Osteocyte (in vitro differentiated cells): ENCODE data around the gene SRGAP3. TPM values are rescaled to one million over a fixed set of nuclear protein-coding genes. Genes with fewer than 3 reads are reported as not detected.

Experiments used
- DNase-seq: peaks from one replicate; pipeline ENCODE4 v3.0.0; 2021; ENCODE audit warnings: mixed read lengths; ENCODE audit not compliant: unreplicated experiment; ENCODE audit errors: extremely low spot score
- H3K27ac Mint-ChIP-seq: one replicate; pipeline ENCODE4 v1.8.0; 2021; ENCODE audit warnings: mild to moderate bottlenecking, mixed read lengths; ENCODE audit not compliant: unreplicated experiment
- H3K27me3 Mint-ChIP-seq: one replicate; pipeline ENCODE4 v1.8.0; 2021; ENCODE audit warnings: mixed read lengths; ENCODE audit not compliant: unreplicated experiment
- H3K36me3 Mint-ChIP-seq: one replicate; pipeline ENCODE4 v1.8.0; 2021; ENCODE audit warnings: mixed read lengths; ENCODE audit not compliant: unreplicated experiment
- H3K4me1 Mint-ChIP-seq: one replicate; pipeline ENCODE4 v1.8.0; 2021; ENCODE audit warnings: mixed read lengths; ENCODE audit not compliant: unreplicated experiment
- H3K4me3 Mint-ChIP-seq: one replicate; pipeline ENCODE4 v1.8.0; 2021; ENCODE audit warnings: mild to moderate bottlenecking, moderate library complexity, mixed read lengths; ENCODE audit not compliant: unreplicated experiment
- H3K9me3 Mint-ChIP-seq: one replicate; pipeline ENCODE4 v1.8.0; 2021; ENCODE audit warnings: mixed read lengths; ENCODE audit not compliant: unreplicated experiment
- CTCF ChIP-seq: fragments of 200-600 bp; sonication (generic); IDR thresholded peaks from 2 replicates; pipeline ENCODE4 v1.5.0; 2021; ENCODE audit warnings: antibody characterized with exemption, mild to moderate bottlenecking, moderate library complexity
- total RNA-seq: library from RNA; stranded (reverse); gene quantifications from 2 replicates; pipeline ENCODE4 v1.2.1, GENCODE V29; 2021

SRGAP3 gene
- total RNA-seq, 1 donor from 2014 or later, result 2.6 TPM

GRCh38 chr3:8942746-8943488, 306.5 kb downstream of the SRGAP3 start:
- H3K27ac Mint-ChIP-seq, result no peak overlapping the region
- DNase-seq, result no peak

GRCh38 chr3:8942115-8942514, 307.3 kb downstream of the SRGAP3 start:
- H3K4me3 Mint-ChIP-seq, result no peak overlapping the region
- no peak overlapping the region for H3K27ac Mint-ChIP-seq

More at GRCh38 chr3:8942746-8943488, 306.5 kb downstream of the SRGAP3 start:
- TF ChIP-seq CTCF, result no peak
- Mint-ChIP-seq H3K4me1 (peaks cover 16% of the 10 kb centered on the region), H3K36me3 (peaks cover 45% of the 10 kb centered on the region), H3K27me3 (no peaks in the 10 kb centered on the region), H3K9me3 (peaks cover 21% of the 10 kb centered on the region), H3K4me3 (no peak overlapping the region)

GRCh38 chr3:8938021-8938420, 311.4 kb downstream of the SRGAP3 start:
- Mint-ChIP-seq H3K27ac (peak overlapping the region; percentile 88), H3K9me3 (peaks cover 9% of the 10 kb centered on the region), H3K4me3 (no peak overlapping the region), H3K27me3 (no peaks in the 10 kb centered on the region), H3K4me1 (peaks cover 42% of the 10 kb centered on the region), H3K36me3 (peaks cover 34% of the 10 kb centered on the region)
- no peak for DNase-seq
- peak; percentile 57 for TF ChIP-seq CTCF

More at GRCh38 chr3:8942115-8942514, 307.3 kb downstream of the SRGAP3 start:
- no peaks in the 10 kb centered on the region for H3K27me3 Mint-ChIP-seq
- H3K4me1 Mint-ChIP-seq, result peaks cover 24% of the 10 kb centered on the region
- no peak for TF ChIP-seq CTCF
- no peak for DNase-seq
- H3K9me3 Mint-ChIP-seq, result peaks cover 21% of the 10 kb centered on the region
- H3K36me3 Mint-ChIP-seq, result peaks cover 45% of the 10 kb centered on the region

- Mint-ChIP-seq H3K27ac (peak overlapping the region; percentile 88), H3K27me3 (no peaks in the 10 kb centered on the region)
These were observed 312.1 kb downstream of the SRGAP3 start for GRCh38 chr3:8937064-8938020.

More at GRCh38 chr3:8937064-8938020, 312.1 kb downstream of the SRGAP3 start:
- DNase-seq, result no peak
- peak overlapping the region; percentile 5 for H3K4me3 Mint-ChIP-seq
- H3K4me1 Mint-ChIP-seq, result peaks cover 44% of the 10 kb centered on the region
- H3K9me3 Mint-ChIP-seq, result peaks cover 2% of the 10 kb centered on the region
- peaks cover 27% of the 10 kb centered on the region for H3K36me3 Mint-ChIP-seq
- TF ChIP-seq CTCF, result no peak
